MCF 10A (cell line): ENCODE measurements around the gene RIPK3. TPM values are rescaled to one million over a fixed set of nuclear protein-coding genes. Genes with fewer than 3 reads are reported as not detected.

Source experiments
- BruUV-seq: library from RNA; stranded (reverse); fragments of 400-500 nt; replicated peaks from 2 replicates; lab custom pipeline; 2021; lab: Mats Ljungman, UMichigan
- CTCF ChIA-PET: fragments of 300-600 bp; sonication (Branson Sonifier 250); formaldehyde crosslinking; extraction: SDS; loops from one replicate; lab custom pipeline; 2021; ENCODE audit warnings: antibody characterized with exemption, inconsistent platforms; lab: Yijun Ruan, JAX
- POLR2A ChIA-PET: fragments of 300-600, 350-650 bp; sonication (Branson Sonifier 250); formaldehyde crosslinking; extraction: SDS; loops from one replicate; lab custom pipeline; 2020; ENCODE audit warnings: antibody characterized with exemption, inconsistent platforms; lab: Yijun Ruan, JAX
- DNase-seq: peaks from one replicate; pipeline ENCODE4 v3.0.0-alpha.2; 2018; ENCODE audit not compliant: unreplicated experiment
- H3K27ac Mint-ChIP-seq: one replicate; pipeline ENCODE4 v1.8.0; 2022; ENCODE audit warnings: mild to moderate bottlenecking, low read depth, mixed read lengths; ENCODE audit not compliant: unreplicated experiment
- H3K27me3 Mint-ChIP-seq: one replicate; pipeline ENCODE4 v1.8.0; 2022; ENCODE audit warnings: mixed read lengths; ENCODE audit not compliant: insufficient read depth, unreplicated experiment
- H3K36me3 Mint-ChIP-seq: one replicate; pipeline ENCODE4 v1.8.0; 2022; ENCODE audit warnings: mild to moderate bottlenecking, moderate library complexity, mixed read lengths; ENCODE audit not compliant: insufficient read depth, unreplicated experiment
- H3K4me1 Mint-ChIP-seq: one replicate; pipeline ENCODE4 v1.8.0; 2022; ENCODE audit warnings: mixed read lengths; ENCODE audit not compliant: insufficient read depth, unreplicated experiment
- H3K4me3 Mint-ChIP-seq: one replicate; pipeline ENCODE4 v1.8.0; 2022; ENCODE audit warnings: mild to moderate bottlenecking, moderate library complexity, mixed read lengths; ENCODE audit not compliant: unreplicated experiment
- H3K9me3 Mint-ChIP-seq: one replicate; pipeline ENCODE4 v1.8.0; 2022; ENCODE audit warnings: mixed read lengths; ENCODE audit not compliant: unreplicated experiment
- CTCF ChIP-seq: fragments of 200-600 bp; IDR thresholded peaks from one replicate; pipeline ENCODE4 v1.8.0; 2022; ENCODE audit warnings: antibody characterized with exemption, mild to moderate bottlenecking; ENCODE audit not compliant: unreplicated experiment
- intact Hi-C: fragments of 100-400 bp; cut with micrococcal nuclease; formaldehyde crosslinking; loops from 2 replicates; pipeline ENCODE4 v1.14.1; 2022
- total RNA-seq: library from RNA; stranded (reverse); gene quantifications from 2 replicates; pipeline ENCODE4 v1.2.3, GENCODE V29; 2022

Gene RIPK3
- total RNA-seq, 1 experiment from 2014 or later, result not detected

GRCh38 chr14:24307156-24307574 lies 32.6 kb downstream of the RIPK3 start:
- intact Hi-C loops, result no loop called here
- Mint-ChIP-seq H3K27ac (no peak overlapping the region), H3K4me1 (peaks cover 25% of the 10 kb centered on the region), H3K4me3 (no peak overlapping the region), H3K27me3 (no peaks in the 10 kb centered on the region), H3K9me3 (no peaks in the 10 kb centered on the region), H3K36me3 (peaks cover 51% of the 10 kb centered on the region)
- ChIA-PET CTCF (interaction anchor here (0.6 to 10.0 kb wide), 37 partner anchors 9 to 1586 kb away, joined by 3 to 145 read pairs (median 8); partner anchors contain the start of genes CBLN3, DHRS1, KHNYN and MDP1), POLR2A (interaction anchor here (0.6 to 7.2 kb wide), 6 partner anchors 8 to 69 kb away, joined by 3 to 101 read pairs (median 3); partner anchors contain the start of genes DHRS1, NOP9 and TINF2)
- DNase-seq, result no peak
- BruUV-seq, result TSS peak; percentile 2
- no peak for TF ChIP-seq CTCF

DNA sequence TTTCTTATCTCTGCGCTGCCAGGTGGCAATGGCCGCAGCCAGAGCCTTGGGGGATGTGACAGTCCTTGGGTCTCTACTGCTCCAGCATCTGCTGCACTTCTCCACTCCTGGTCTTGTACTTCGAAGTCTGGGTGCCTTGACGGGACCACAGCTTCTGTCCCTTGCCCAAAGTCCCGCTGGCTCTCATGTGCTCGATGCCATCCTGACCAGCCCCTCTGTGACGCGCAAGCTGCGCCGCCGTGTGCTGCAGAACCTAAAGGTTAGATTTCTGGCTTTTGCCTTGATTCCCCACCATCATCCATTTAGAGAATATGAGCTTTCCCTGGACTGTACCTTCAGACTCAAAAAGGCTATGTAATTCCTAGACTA lies 35.8 kb downstream of the RIPK3 start:
- Mint-ChIP-seq H3K9me3 (no peaks in the 10 kb centered on the region), H3K36me3 (peaks cover 51% of the 10 kb centered on the region), H3K4me1 (peaks cover 16% of the 10 kb centered on the region), H3K27ac (no peak overlapping the region), H3K27me3 (no peaks in the 10 kb centered on the region), H3K4me3 (no peak overlapping the region)
- ChIA-PET CTCF (interaction anchor here (0.9 to 11.2 kb wide), 4 partner anchors 34 to 143 kb away, joined by 4 to 414 read pairs (median 24); partner anchors contain the start of genes GMPR2, IRF9, RABGGTA and TINF2), POLR2A (no interaction called here)
- intact Hi-C loops, result no loop called here
- DNase-seq, result no peak
- TF ChIP-seq CTCF, result no peak
- BruUV-seq, result no TSS peak

DNA sequence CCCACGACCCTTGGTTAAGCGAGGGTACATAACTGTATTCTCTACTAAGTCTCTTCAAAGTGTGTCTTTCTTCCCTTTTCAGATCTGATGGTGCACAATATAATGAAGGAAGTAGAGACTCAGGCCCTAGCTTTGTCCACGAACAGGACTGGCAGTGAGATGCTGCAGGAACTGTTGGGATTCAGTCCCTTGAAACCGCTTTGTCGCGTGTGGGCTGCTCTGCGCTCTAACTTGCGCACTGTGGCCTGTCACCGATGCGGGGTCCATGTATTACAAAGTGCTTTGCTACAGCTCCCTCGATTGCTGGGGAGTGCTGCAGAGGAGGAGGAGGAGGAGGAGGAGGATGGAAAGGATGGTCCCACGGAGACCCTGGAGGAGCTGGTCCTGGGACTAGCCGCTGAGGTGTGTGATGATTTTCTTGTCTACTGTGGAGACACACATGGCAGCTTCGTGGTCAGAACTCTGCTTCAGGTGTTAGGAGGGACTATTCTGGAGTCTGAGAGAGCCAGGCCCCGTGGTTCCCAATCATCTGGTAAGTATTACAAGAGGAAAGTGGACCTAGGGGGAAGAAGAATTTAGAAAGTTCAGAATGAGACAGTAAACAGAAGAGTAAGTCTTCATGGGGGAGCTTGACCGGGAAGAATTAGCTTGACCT lies 39.3 kb downstream of the RIPK3 start:
- Mint-ChIP-seq H3K27ac (peak overlapping the region; percentile 78), H3K4me1 (peaks cover 33% of the 10 kb centered on the region), H3K36me3 (peaks cover 66% of the 10 kb centered on the region), H3K27me3 (no peaks in the 10 kb centered on the region), H3K4me3 (peak overlapping the region; percentile 95), H3K9me3 (no peaks in the 10 kb centered on the region)
- DNase-seq, result no peak
- intact Hi-C loops, result no loop called here
- POLR2A ChIA-PET, result interaction anchor here (0.6 to 7.6 kb wide), 22 partner anchors 10 to 1699 kb away, joined by 3 to 187 read pairs (median 6); partner anchors contain the start of genes CBLN3, CHMP4A, CIDEB and DCAF11
- TF ChIP-seq CTCF, result no peak
- CTCF ChIA-PET, result interaction anchor here (0.7 to 11.2 kb wide), 14 partner anchors 10 to 190 kb away, joined by 3 to 414 read pairs (median 10); partner anchors contain the start of genes CIDEB, DCAF11, GMPR2 and KHNYN
- no TSS peak for BruUV-seq
